Measurements from ENCODE around the gene ATL2.

GRCh38 chr2:38260972-38261371, 116.1 kb downstream of the ATL2 start:
- TF ChIP-seq CTCF (IDR thresholded peaks at IDR 0.05) (no peak), ZFX (IDR thresholded peaks at IDR 0.05; ENCODE audit: borderline replicate concordance) (no peak)
